ENCODE results near the gene C17orf107.
"Not testable (repeated sequence)": the region's sequence is repeated elsewhere in the genome, so short reads cannot be mapped to it uniquely, and the experiment has no call there.

C17orf107 gene

DNA sequence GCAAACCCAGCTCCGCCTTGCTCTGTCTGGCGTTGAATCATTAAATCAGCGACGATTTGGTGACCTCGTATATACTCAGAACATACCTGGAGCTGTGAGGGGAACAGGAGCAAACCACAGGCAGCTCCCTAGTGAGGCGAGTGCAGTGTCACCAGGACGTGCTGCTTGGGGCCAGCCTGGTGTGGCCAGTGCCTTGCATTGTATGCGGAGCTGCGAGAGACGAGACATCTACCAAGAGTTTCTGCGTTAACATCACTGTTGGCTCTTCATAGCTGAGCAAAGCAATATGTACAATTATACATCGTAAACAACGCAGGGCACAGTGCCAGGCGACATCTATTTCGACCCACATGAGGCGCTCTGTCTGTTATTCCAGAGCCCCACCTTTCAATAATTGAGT is 38.3 kb upstream of the C17orf107 start:
- DNase-seq (ENCODE audit: low read depth), result no peak
- no peak overlapping the region for H3K4me3 ChIP-seq (ENCODE audit: low read length)
- TF ChIP-seq, protein P1, sequence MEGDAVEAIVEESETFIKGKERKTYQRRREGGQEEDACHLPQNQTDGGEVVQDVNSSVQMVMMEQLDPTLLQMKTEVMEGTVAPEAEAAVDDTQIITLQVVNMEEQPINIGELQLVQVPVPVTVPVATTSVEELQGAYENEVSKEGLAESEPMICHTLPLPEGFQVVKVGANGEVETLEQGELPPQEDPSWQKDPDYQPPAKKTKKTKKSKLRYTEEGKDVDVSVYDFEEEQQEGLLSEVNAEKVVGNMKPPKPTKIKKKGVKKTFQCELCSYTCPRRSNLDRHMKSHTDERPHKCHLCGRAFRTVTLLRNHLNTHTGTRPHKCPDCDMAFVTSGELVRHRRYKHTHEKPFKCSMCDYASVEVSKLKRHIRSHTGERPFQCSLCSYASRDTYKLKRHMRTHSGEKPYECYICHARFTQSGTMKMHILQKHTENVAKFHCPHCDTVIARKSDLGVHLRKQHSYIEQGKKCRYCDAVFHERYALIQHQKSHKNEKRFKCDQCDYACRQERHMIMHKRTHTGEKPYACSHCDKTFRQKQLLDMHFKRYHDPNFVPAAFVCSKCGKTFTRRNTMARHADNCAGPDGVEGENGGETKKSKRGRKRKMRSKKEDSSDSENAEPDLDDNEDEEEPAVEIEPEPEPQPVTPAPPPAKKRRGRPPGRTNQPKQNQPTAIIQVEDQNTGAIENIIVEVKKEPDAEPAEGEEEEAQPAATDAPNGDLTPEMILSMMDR (conservative IDR thresholded peaks at IDR 0.05; ENCODE audit: low read depth, low read length), result no peak

DNA sequence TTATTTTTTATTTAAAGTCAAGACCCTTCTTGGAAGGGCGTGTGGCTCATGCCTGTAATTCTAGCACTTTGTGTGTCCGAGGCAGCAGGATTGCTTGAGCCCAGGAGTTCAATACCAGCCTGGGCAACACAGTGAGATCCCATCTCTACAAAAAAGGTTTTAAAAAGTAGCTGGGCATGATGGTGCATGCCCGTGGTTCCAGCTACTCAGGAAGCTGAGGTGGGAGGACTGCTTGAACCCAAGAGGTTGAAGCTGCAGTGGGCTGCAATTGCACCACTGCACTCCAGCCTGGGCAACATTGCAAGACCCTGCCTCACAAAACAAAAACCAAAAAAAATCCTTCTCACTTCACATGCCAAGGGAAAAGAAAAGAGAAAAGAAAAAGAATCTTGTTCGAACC is 36.6 kb upstream of the C17orf107 start:
- TF ChIP-seq, protein P1 (conservative IDR thresholded peaks at IDR 0.05; ENCODE audit: low read depth, low read length), result no peak
- DNase-seq (ENCODE audit: low read depth), result no peak
- no peak overlapping the region for H3K4me3 ChIP-seq (ENCODE audit: low read length)

DNA sequence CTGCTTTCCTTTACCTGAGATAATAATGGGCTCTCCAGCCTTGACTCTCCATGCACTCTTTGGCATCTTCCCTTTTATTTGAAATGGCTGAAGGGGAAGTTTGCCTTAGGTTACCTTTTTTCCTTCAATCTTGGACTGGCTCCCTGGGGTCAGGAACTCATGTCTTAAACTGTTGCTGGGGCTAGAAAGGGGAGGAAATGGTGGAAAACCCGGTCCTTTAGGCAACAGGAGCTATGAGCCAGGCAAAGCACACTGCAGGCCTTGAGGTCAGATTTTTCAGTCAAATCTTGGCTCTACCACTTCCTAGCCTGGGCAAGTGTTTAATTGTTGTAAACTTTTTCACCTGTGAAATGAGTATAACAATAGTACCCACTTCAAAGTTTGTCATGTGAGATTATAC is 36.0 kb upstream of the C17orf107 start:
- no peak overlapping the region for H3K4me3 ChIP-seq (ENCODE audit: low read length)
- no peak for DNase-seq (ENCODE audit: low read depth)
- TF ChIP-seq, protein P1 (conservative IDR thresholded peaks at IDR 0.05; ENCODE audit: low read depth, low read length), result no peak

DNA sequence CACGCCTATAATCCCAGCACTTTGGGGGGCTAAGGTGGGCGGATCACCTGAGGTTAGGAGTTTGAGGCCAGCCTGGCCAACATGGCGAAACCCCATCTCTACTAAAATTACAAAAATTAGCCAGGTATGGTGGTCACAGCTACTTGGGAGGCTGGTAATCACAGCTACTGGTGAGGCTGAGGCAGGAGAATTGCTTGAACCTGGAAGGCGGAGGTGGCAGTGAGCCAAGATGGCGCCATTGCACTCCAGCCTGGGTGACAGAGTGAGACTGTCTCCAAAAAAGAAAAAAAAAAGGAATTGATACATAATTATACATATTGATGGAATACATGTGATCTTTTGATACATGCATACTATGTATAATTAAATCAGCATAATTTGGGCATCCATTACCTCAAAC is 31.8 kb upstream of the C17orf107 start:
- not testable (repeated sequence) for H3K4me3 ChIP-seq (ENCODE audit: low read length)

DNA sequence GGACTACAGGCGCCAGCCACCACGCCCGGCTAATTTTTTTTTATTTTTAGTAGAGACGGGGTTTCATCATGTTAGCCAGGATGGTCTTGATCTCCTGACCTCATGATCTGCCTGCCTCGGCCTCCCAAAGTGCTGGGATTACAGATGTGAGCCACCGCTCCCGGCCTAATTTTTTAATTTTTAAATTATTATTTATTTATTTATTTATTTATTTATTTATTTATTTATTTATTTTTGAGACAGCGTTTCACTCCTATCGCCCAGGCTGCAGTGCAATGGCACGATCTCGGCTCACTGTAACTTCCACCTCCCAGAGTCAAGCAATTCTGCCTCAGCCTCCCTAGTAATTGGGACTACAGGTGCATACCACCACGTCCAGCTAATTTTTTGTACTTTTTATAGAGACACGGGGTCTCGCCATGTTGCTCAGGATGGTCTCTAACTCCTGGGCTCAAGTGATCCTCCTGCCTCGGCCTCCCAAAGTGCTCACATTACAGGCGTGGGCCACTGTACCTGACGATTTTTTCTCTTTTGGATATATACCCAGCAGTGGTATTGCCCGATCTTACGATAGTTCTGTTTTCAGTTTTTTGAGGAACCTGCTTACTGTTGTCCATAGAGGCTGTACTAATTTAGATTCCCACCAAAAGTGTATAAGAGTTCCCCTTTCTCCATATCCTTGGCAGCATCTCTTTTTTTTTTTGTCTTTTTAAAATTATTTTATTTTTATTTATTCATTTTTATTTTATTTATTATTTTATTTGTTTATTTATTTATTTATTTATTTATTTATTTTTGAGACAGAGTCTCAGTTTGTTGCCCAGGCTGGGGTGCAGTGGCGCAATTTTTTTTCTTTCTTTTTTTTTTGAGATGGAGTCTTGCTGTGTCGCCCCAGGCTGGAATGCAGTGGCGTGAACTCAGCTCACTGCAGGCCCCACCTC is 30.0 kb upstream of the C17orf107 start:
- not testable (repeated sequence) for H3K4me3 ChIP-seq (ENCODE audit: low read length); DNase-seq (ENCODE audit: low read depth)

More for the DNA sequence above, 31.8 kb upstream of the C17orf107 start:
- DNase-seq (ENCODE audit: low read depth), result not testable (repeated sequence)

DNA sequence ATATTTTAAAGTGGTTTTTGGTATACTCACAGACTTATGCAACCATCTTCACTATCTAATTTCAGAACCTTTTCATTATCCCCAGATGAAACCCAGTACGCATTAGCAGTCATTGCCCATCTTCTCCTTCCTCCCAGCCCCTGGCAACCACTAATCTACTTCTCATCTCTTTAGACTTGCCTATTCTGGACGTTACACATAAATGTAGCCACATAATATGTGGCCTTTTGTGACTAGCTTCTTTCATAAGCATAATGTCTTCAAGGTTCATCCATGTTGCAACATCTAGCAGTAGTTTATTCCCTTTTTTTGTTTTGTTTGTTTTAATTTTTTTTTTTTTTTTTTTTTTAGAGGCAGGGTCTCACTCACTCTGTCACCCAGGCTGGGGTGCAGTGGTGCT is 28.5 kb upstream of the C17orf107 start:
- TF ChIP-seq, protein P1 (conservative IDR thresholded peaks at IDR 0.05; ENCODE audit: low read depth, low read length), result no peak
- H3K4me3 ChIP-seq (ENCODE audit: low read length), result no peak overlapping the region
- no peak for DNase-seq (ENCODE audit: low read depth)

DNA sequence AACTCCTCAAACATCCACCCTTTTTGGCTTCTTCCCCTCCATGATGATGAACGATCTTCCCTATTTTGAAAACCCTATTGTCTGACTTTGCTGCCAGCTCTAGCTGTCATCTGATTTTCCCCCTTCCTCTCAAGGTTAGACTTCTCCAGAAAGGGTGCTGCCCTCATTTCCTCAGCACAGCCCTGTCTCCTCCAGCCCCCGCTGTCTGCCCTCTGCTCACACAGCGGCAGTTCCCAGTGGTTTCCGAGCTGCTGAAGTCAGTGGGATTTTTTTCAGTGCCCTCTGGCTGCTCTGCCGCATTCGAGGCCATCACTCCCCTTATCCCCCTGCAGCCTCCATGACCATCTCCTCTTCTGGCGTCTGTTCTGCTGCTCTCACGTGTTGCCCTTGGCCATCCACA is 26.6 kb upstream of the C17orf107 start:
- TF ChIP-seq, protein P1 (conservative IDR thresholded peaks at IDR 0.05; ENCODE audit: low read depth, low read length), result no peak

DNA sequence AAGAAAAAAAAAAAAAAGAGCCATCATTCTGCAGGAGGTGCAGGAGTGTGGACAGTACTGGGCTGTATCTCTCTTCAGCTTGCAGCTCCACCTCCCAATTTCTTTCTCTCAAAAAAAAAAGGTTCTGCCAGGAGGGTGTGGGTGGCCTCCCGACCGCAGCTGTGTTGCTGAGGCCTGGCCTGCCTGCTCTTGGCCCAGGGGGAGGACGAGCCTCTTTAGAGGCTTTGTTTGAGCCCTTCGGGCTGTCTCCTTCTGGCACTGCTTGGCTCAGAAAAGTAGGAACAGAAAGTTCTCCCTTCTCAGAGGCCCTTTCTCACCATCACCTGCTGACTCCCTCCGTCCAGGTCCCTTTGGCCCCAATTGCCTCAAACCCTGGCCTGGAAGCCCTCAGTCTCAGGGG is 22.2 kb upstream of the C17orf107 start:
- no peak overlapping the region for H3K4me3 ChIP-seq (ENCODE audit: low read length)
- TF ChIP-seq, protein P1 (conservative IDR thresholded peaks at IDR 0.05; ENCODE audit: low read depth, low read length), result no peak

More for the DNA sequence above, 26.6 kb upstream of the C17orf107 start:
- no peak for DNase-seq (ENCODE audit: low read depth)
- no peak overlapping the region for H3K4me3 ChIP-seq (ENCODE audit: low read length)

More for the DNA sequence above, 22.2 kb upstream of the C17orf107 start:
- no peak for DNase-seq (ENCODE audit: low read depth)
